Measurements from ENCODE around the gene CPEB3.

The CPEB3 gene

GRCh38 chr10:92291616-92291865 lies 663 bp upstream of the CPEB3 start:
- TF ChIP-seq CTCF (IDR thresholded peaks at IDR 0.05; ENCODE audit: low read depth, low read length), result no peak
- peak overlapping the region; percentile 95 to 98 for H3K4me3 ChIP-seq (replicated peaks in 1 of 2; ENCODE audit: low read depth in 2 of 2, low read length in 2 of 2)
- no peak for DNase-seq (ENCODE audit: low read depth in 2 of 2)

GRCh38 chr10:92290076-92290836 lies 622 bp downstream of the CPEB3 start:
- H3K4me3 ChIP-seq (replicated peaks in 1 of 2; ENCODE audit: low read depth in 2 of 2, low read length in 2 of 2), result peak overlapping the region; percentile 95 to 98
- TF ChIP-seq CTCF (IDR thresholded peaks at IDR 0.05; ENCODE audit: low read depth, low read length), result no peak
- peak; percentile 51 to 52 for DNase-seq (ENCODE audit: low read depth in 2 of 2)

- TF ChIP-seq CTCF (IDR thresholded peaks at IDR 0.05; ENCODE audit: low read depth, low read length), result no peak
- peak; percentile 40 to 58 for DNase-seq (ENCODE audit: low read depth in 2 of 2)
- H3K4me3 ChIP-seq (replicated peaks in 1 of 2; ENCODE audit: low read depth in 2 of 2, low read length in 2 of 2), result no peak overlapping the region
Observed at GRCh38 chr10:92284112-92284704, 6.7 kb downstream of the CPEB3 start.

- no peak for TF ChIP-seq CTCF (IDR thresholded peaks at IDR 0.05; ENCODE audit: low read depth, low read length)
- DNase-seq (ENCODE audit: low read depth in 2 of 2), result peak; percentile 12 to 17
Observed at GRCh38 chr10:92278996-92279696, 11.7 kb downstream of the CPEB3 start.

GRCh38 chr10:92274071-92274470 lies 16.8 kb downstream of the CPEB3 start:
- no peak overlapping the region for H3K4me3 ChIP-seq (replicated peaks in 1 of 2; ENCODE audit: low read depth in 2 of 2, low read length in 2 of 2)
- DNase-seq (ENCODE audit: low read depth in 2 of 2), result no peak
- no peak for TF ChIP-seq CTCF (IDR thresholded peaks at IDR 0.05; ENCODE audit: low read depth, low read length)

More at GRCh38 chr10:92278996-92279696, 11.7 kb downstream of the CPEB3 start:
- H3K4me3 ChIP-seq (replicated peaks in 1 of 2; ENCODE audit: low read depth in 2 of 2, low read length in 2 of 2), result no peak overlapping the region

GRCh38 chr10:92268748-92269147 lies 22.1 kb downstream of the CPEB3 start:
- H3K4me3 ChIP-seq (replicated peaks in 1 of 2; ENCODE audit: low read depth in 2 of 2, low read length in 2 of 2), result no peak overlapping the region
- DNase-seq (ENCODE audit: low read depth in 2 of 2), result no peak
- no peak for TF ChIP-seq CTCF (IDR thresholded peaks at IDR 0.05; ENCODE audit: low read depth, low read length)
